ENCODE measurements around the gene LEFTY1.

LEFTY1 gene

DNA sequence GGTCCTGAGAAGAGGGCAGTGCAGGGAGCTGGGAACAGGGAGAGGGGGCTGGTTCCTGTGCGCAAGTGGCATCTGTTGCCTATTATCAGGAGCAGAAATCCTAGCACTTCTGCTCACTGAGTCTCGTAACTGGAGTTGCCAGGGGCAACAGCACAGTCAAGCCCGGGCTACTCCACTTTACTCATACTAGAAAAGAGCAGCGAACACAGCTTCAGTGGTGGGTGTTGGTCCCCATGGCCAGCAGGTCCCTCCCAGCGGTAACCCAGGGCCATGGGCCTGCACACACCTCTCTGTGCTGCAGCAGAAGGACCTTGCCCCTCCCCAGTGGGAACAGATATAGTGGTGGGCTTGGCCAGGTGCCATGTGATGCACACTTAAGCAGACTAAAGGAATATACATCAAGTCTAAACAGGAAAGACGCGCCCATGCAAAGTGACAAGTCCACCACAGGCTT is 26.6 kb upstream of the LEFTY1 start:
- DNase-seq, result no peak

DNA sequence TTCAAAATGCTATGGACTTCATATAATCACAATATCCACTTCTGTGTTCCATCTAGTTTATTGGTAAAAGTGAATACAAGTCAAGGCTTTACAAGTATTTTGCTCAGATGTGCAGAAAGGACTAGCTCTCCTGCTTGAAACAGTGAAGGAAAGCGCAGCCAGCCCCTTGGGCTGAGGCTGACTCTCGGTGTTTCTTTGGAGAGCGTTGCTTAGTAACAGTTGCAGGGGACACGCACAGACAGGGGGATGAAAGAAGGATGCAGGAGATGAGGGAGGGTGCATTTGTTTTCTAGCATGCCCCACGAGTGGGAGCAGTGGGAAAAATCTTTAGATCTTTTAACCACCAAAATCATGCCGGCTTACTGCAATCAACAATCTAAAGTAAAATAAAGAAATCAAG is 26.0 kb upstream of the LEFTY1 start:
- DNase-seq, result no peak

GRCh38 chr1:225914391-225914790 is 25.4 kb upstream of the LEFTY1 start:
- no peak for DNase-seq

DNA sequence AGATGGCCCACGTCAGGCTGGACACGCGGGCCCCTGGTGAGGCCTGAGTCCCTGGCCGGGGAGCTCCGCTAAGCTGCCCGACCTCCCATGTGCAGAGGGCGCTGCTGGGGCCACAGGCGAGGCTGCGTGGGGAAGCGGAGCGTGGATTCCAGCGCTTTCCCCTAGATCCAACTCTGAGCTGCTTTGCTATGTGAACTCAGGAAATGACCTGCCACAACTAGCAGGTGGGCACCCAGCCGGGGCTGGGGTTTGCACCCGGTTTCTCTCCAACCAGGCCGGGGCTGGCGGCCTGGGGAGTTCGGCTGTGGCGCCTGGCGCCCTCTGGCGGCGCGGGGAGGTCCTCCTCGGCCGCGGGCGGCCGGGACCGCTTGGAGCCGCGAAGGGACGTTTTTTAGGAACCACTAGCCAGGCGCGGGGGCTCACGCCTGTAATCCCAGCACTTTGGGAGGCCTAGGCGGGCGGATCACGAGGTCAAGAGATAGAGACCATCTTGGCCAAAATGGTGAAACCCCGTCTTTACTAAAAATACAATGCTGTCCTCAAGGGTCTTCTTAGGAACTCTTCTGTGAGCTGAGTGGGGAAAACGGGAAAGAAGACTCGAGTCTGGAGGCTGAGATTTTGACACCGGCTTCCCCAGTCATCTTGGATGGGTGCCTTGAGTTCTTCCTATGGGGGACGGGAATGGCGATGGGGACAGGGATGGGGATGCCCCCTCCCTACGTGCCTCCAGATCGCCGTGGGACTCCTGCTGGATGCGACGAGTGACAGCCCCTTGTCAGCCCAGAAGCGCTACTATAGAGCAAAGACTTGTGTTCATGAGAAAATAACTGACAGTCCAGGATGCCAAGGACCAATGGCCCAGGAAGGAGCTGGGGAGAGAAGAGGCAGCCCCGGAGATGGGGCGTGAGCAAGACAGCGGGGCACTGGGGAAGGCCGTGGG is 22.5 kb upstream of the LEFTY1 start:
- no peak for DNase-seq

- no peak for DNase-seq
Measured at GRCh38 chr1:225909477-225909876, 20.5 kb upstream of the LEFTY1 start.

- DNase-seq, result no peak
Measured at GRCh38 chr1:225908773-225909172, 19.8 kb upstream of the LEFTY1 start.

DNA sequence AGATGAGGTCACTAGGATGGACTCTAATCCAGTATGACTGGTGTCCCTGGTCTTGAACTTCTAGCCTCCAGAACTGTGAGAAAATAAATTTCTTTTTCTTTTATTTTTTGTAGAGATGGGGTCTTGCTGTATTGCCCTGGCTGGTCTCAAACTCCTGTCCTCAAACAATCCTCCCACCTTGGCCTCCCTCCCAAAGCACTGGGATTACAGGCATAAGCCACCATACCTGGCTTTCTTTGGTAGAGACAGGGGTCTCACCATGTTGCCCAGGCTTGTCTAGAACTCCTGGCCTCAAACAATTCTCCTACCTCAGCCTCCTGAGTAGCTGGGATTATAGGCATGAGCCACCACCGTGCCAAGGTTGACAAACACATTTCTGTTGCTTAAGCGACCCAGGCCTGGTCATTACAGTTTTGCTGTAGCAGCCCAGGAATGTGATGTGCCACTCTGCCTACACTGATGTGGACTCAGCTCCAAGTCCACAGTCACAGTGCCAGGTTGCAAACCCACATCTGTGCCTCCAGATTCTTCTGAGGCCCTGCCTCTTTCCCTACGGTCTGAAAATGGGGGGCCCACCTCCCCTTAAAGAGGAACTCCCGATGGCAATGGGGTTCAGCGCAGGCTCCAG is 19.2 kb upstream of the LEFTY1 start:
- no peak for DNase-seq

DNA sequence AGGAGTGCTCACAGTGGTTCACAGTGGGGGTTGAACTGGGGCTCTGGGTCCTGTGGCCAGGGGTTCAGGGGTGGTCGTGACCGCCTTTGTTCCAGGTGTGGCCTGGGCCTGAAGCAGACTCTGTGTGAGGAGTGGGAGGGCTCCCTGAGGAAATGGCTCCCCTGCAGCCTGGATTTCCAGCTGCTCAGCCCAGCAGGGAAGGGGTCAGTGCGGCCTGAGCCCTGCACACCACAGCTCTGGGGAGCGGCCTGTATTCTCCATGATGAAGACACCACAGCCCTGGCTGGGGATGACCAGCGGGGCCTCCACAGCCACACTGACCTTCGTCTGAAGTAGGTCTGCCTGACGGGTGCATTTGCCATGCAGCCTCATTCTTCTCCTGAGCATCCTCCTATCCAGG is 18.4 kb upstream of the LEFTY1 start:
- DNase-seq, result no peak

- no peak for DNase-seq
Measured at GRCh38 chr1:225906467-225906866, 17.5 kb upstream of the LEFTY1 start.

- no peak for DNase-seq
Measured at GRCh38 chr1:225903623-225904022, 14.7 kb upstream of the LEFTY1 start.

GRCh38 chr1:225899044-225899925 is 10.3 kb upstream of the LEFTY1 start:
- DNase-seq, result no peak

GRCh38 chr1:225897595-225898514 is 8.9 kb upstream of the LEFTY1 start:
- no peak for DNase-seq

DNA sequence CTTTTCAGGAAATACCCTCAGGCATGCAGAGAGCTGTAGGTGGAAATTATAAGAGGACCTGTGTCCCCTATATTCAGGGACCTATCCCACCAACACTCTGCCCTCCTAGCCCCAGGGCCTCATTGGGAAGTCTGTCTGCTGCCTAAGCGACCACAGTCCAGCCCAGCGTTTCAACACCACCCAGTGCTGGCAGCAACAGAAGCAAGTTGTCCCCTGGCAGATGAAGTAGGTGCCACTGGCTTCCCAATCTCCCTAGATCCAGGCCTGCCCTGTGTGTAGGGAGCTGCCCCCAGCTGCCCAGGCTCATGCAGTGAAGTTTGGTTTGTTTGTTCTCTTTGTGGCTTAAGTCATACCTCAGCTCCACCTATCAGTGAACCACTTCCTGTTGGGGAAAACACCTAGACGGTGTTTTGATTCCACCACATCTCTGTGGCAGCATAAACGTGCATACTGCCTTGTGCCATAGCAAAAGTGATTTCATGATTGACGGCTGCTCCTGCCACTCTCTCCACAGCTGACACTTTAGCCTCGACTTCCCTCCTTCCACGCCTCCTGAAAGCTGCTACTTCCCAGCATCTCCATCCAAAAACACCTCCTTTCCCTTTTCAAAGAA is 8.1 kb upstream of the LEFTY1 start:
- no peak for DNase-seq

GRCh38 chr1:225896494-225896893 is 7.5 kb upstream of the LEFTY1 start:
- no peak for DNase-seq

- DNase-seq, result no peak
Measured at GRCh38 chr1:225892307-225892706, 3.4 kb upstream of the LEFTY1 start.

DNA sequence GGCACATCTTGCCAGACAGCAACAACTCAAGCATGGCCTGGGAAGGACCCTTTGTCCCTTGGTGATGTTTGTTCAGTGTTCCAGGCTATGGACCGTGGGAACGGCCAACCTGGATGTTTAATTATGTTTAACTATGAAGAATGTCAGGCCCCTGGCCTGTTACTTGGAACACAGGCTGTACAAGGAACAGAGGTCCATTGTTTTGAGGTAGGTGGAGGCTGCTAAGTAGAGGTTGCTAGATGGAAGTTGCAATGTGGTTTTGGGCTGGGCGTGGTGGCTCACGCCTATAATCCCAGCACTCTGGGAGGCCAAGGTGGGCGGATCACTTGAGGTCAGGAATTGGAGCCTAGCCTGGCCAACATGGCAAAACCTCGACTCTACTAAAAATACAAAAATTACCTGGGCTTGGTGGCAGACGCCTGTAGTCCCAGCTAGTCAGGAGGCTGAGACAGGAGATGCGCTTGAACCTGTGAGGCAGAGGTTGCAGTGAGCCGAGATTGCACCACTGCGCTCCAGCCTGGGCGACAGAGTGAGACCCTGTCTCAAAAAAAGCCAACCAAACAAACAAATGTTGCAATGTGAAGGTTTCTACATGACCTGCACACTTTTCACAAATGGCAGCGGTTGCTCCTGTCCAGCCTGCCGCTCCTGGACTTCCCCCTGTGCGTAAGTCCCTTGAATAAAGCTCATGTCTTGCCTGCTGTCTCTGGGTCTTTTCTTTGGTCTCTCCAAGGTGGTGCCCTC is 2.5 kb upstream of the LEFTY1 start:
- DNase-seq, result no peak

- no peak for DNase-seq
Measured at GRCh38 chr1:225890346-225891228, 1.6 kb upstream of the LEFTY1 start.

- no peak for DNase-seq
Measured at GRCh38 chr1:225889743-225890142, 797 bp upstream of the LEFTY1 start.

- no peak for DNase-seq
Measured at GRCh38 chr1:225888289-225888897, 553 bp downstream of the LEFTY1 start.
